Amygdala (tissue), 56 donors: ENCODE measurements around the gene KPNA3.
"Not testable (repeated sequence)": the region's sequence is repeated elsewhere in the genome, so short reads cannot be mapped to it uniquely, and the experiment has no call there.

Source experiments
- DNase-seq, 56 donors: peaks; one replicate each; lab custom pipeline; 2025; lab: John Stamatoyannopoulos, UW

KPNA3 gene

GRCh38 chr13:49760558-49760957 lies 31.9 kb downstream of the KPNA3 start:
- DNase-seq, result no peak

GRCh38 chr13:49759503-49759902 lies 33.0 kb downstream of the KPNA3 start:
- no peak for DNase-seq

GRCh38 chr13:49756263-49756662 lies 36.2 kb downstream of the KPNA3 start:
- DNase-seq, result no peak

GRCh38 chr13:49754146-49754545 lies 38.3 kb downstream of the KPNA3 start:
- DNase-seq, result no peak

- DNase-seq, result no peak
Observed at GRCh38 chr13:49749848-49750247, 42.6 kb downstream of the KPNA3 start.

GRCh38 chr13:49746111-49746510 lies 46.4 kb downstream of the KPNA3 start:
- DNase-seq, result no peak

- DNase-seq, result no peak
Observed at GRCh38 chr13:49740870-49741269, 51.6 kb downstream of the KPNA3 start.

- no peak for DNase-seq
Observed at GRCh38 chr13:49739498-49740187, 52.8 kb downstream of the KPNA3 start.

GRCh38 chr13:49733181-49733951 lies 59.1 kb downstream of the KPNA3 start:
- DNase-seq, result peak in 1 of 56 donors; percentile 1

GRCh38 chr13:49731766-49732165 lies 60.7 kb downstream of the KPNA3 start:
- DNase-seq, result no peak

GRCh38 chr13:49716615-49717014 lies 75.9 kb downstream of the KPNA3 start:
- no peak for DNase-seq

GRCh38 chr13:49714757-49715156 lies 77.7 kb downstream of the KPNA3 start:
- DNase-seq, result no peak

GRCh38 chr13:49711218-49711863 lies 81.1 kb downstream of the KPNA3 start:
- no peak for DNase-seq

- not testable (repeated sequence) for DNase-seq
Observed at GRCh38 chr13:49704264-49704663, 88.2 kb downstream of the KPNA3 start.

- DNase-seq, result no peak
Observed at GRCh38 chr13:49701491-49701890, 91.0 kb downstream of the KPNA3 start.

GRCh38 chr13:49697468-49697867 lies 95.0 kb downstream of the KPNA3 start:
- no peak for DNase-seq

GRCh38 chr13:49694446-49694845 lies 98.0 kb downstream of the KPNA3 start:
- DNase-seq, result no peak

GRCh38 chr13:49693877-49694276 lies 98.6 kb downstream of the KPNA3 start:
- no peak for DNase-seq

GRCh38 chr13:49693191-49693733 lies 99.2 kb downstream of the KPNA3 start:
- DNase-seq, result no peak

- peak in 54 of 56 donors; percentile 18 to 90 (median 70) for DNase-seq
Observed at GRCh38 chr13:49690995-49691784, 101.3 kb downstream of the KPNA3 start, which contains the start of gene EBPL. Gene EBPL, minus strand, starts transcription at chr13:49691486. Its CDS starts 62 bp downstream, at chr13:49691424.
